Naive thymus-derived CD4-positive, alpha-beta T cell (primary cell): ENCODE measurements around the gene SNRPD3. TPM values are rescaled to one million over a fixed set of nuclear protein-coding genes. Genes with fewer than 3 reads are reported as not detected.
A peak's percentile ranks its signal among the peaks of the same experiment; 100 is the strongest.

Experiments
- ATAC-seq: fragments of 150-1000 bp; cut with Tn5 transposase; 2 replicates; pipeline ENCODE4 v1.10.0; 2021; ENCODE audit warnings: mild to moderate bottlenecking, moderate library complexity
- CTCF ChIA-PET: fragments of 350-600 bp; sonication (Branson Sonifier 250); formaldehyde crosslinking; loops from one replicate; lab custom pipeline; 2021; ENCODE audit warnings: antibody characterized with exemption; lab: Charles Lee
- POLR2A ChIA-PET: fragments of 350-600 bp; sonication (Branson Sonifier 250); formaldehyde crosslinking; loops from one replicate; lab custom pipeline; 2021; ENCODE audit warnings: antibody characterized with exemption, inconsistent platforms; lab: Charles Lee
- DNase-seq, 9 donors: peaks; one replicate each; pipeline versions ENCODE4 v3.0.0 to v3.0.0-alpha.2; 2020 to 2022; ENCODE audit warnings: mixed read lengths in 1 of 9
- H3K27ac ChIP-seq: one replicate; pipeline ENCODE4 v1.7.0; 2013; ENCODE audit warnings: mild to moderate bottlenecking, low read depth, low read length, moderate library complexity
- H3K27me3 ChIP-seq, 2 donors: one replicate each; pipeline ENCODE4 v1.7.0; 2013; ENCODE audit warnings: low read length in 2 of 2, mild to moderate bottlenecking in 2 of 2, moderate library complexity in 2 of 2; ENCODE audit not compliant: control insufficient read depth in 2 of 2, insufficient read depth in 2 of 2
- H3K36me3 ChIP-seq, 3 experiments: 1 replicate in 2 of 3; 2 replicates in 1 of 3; pipeline ENCODE4 v1.7.0; 2013; ENCODE audit warnings: low read length in 3 of 3, mild to moderate bottlenecking in 3 of 3, moderate library complexity in 1 of 3; ENCODE audit not compliant: insufficient read depth in 3 of 3, control insufficient read depth in 2 of 3
- H3K4me1 ChIP-seq, 2 donors: one replicate each; pipeline ENCODE4 v1.7.0; 2013; ENCODE audit warnings: low read length in 2 of 2, mild to moderate bottlenecking in 2 of 2, moderate library complexity in 1 of 2; ENCODE audit not compliant: control insufficient read depth in 2 of 2, insufficient read depth in 2 of 2
- H3K4me3 ChIP-seq: 2 replicates; pipeline ENCODE4 v1.7.0; 2013; ENCODE audit warnings: mild to moderate bottlenecking, low read length
- H3K9me3 ChIP-seq, 3 experiments: 1 replicate in 2 of 3; 2 replicates in 1 of 3; pipeline ENCODE4 v1.7.0; 2013; ENCODE audit warnings: low read length in 3 of 3; ENCODE audit not compliant: control insufficient read depth in 2 of 3
- H3K27ac Mint-ChIP-seq, 9 donors: one replicate each; pipeline ENCODE4 v1.8.0; 2020 to 2022; ENCODE audit warnings: mixed read lengths in 9 of 9, mild to moderate bottlenecking in 8 of 9, moderate library complexity in 5 of 9, inconsistent platforms in 2 of 9
- H3K27me3 Mint-ChIP-seq, 5 donors: one replicate each; pipeline ENCODE4 v1.8.0; 2021 to 2022; ENCODE audit warnings: mixed read lengths in 5 of 5, mild to moderate bottlenecking in 1 of 5
- H3K36me3 Mint-ChIP-seq, 5 donors: one replicate each; pipeline ENCODE4 v1.8.0; 2020 to 2022; ENCODE audit warnings: mixed read lengths in 5 of 5, mild to moderate bottlenecking in 3 of 5, inconsistent platforms in 1 of 5
- H3K4me1 Mint-ChIP-seq, 7 donors: one replicate each; pipeline ENCODE4 v1.8.0; 2020 to 2022; ENCODE audit warnings: mixed read lengths in 7 of 7, mild to moderate bottlenecking in 3 of 7, inconsistent platforms in 1 of 7
- H3K4me3 Mint-ChIP-seq, 10 donors: one replicate each; pipeline ENCODE4 v1.8.0; 2020 to 2022; ENCODE audit warnings: mild to moderate bottlenecking in 10 of 10, mixed read lengths in 10 of 10, moderate library complexity in 6 of 10, inconsistent platforms in 2 of 10
- H3K9me3 Mint-ChIP-seq, 11 donors: one replicate each; pipeline ENCODE4 v1.8.0; 2020 to 2022; ENCODE audit warnings: mixed read lengths in 11 of 11, mild to moderate bottlenecking in 4 of 11, inconsistent platforms in 1 of 11, moderate library complexity in 1 of 11
- intact Hi-C, 2 donors: fragments of 100-400 bp; cut with micrococcal nuclease; formaldehyde crosslinking; loops; one replicate each; pipeline ENCODE4 v1.15.1; 2023
- polyA plus RNA-seq, 2 donors: library from polyadenylated mRNA; unstranded; fragments of 300-500 nt; fragmentation: Illumina TruSeq; gene quantifications; one replicate each; pipeline ENCODE4 v1.2.3, GENCODE V29; 2021
- total RNA-seq, 6 experiments: library from RNA in 5 of 6; stranded (reverse) in 5 of 6; gene quantifications; 1 replicate in 5 of 6; 2 replicates in 1 of 6; pipeline ENCODE4 v1.2.3 and lab custom pipeline; 2021 to 2026

The SNRPD3 gene
- total and polyA plus RNA-seq, 7 experiments from 2014 or later = 47.5 to 95.1 (median 83.8) TPM

- ChIA-PET POLR2A (no interaction called here), CTCF (no interaction called here)
- H3K27ac ChIP-seq = no peak overlapping the region
- intact Hi-C loops = no loop called here
- no peaks in the 10 kb centered on the region for H3K4me1 Mint-ChIP-seq
- no peaks in the 10 kb centered on the region for H3K27me3 ChIP-seq
- no peaks in the 10 kb centered on the region for H3K9me3 Mint-ChIP-seq
- H3K4me1 ChIP-seq = no peaks in the 10 kb centered on the region
- H3K27ac Mint-ChIP-seq = peak overlapping the region in 2 of 9 donors; percentile 8 to 20
- no peak overlapping the region for H3K4me3 Mint-ChIP-seq
- ATAC-seq (no peak), DNase-seq (no peak)
- no peaks in the 10 kb centered on the region for H3K27me3 Mint-ChIP-seq
- peaks cover 5 to 36% (median 22%) of the 10 kb centered on the region in 5 donors for H3K36me3 Mint-ChIP-seq
- no peak overlapping the region for H3K4me3 ChIP-seq
- no peaks in the 10 kb centered on the region for H3K9me3 ChIP-seq
- H3K36me3 ChIP-seq = peaks cover 6 to 42% (median 7%) of the 10 kb centered on the region in 3 experiments
These were observed 21.0 kb downstream of the SNRPD3 start for GRCh38 chr22:24576778-24577177.

GRCh38 chr22:24578355-24579257, 22.8 kb downstream of the SNRPD3 start:
- ATAC-seq = no peak
- intact Hi-C loops = loop anchor here in 1 of 2 donors (1.0 kb wide), 1 partner anchor 14 kb away; no protein-coding TSS in a partner anchor
- Mint-ChIP-seq H3K4me1 (peaks cover 0 to 1% (median 0%) of the 10 kb centered on the region in 7 donors), H3K9me3 (no peaks in the 10 kb centered on the region), H3K4me3 (no peak overlapping the region), H3K27me3 (no peaks in the 10 kb centered on the region), H3K27ac (peak overlapping the region in 8 of 9 donors; percentile 3 to 77 (median 54)), H3K36me3 (peaks cover 0 to 20% (median 12%) of the 10 kb centered on the region in 5 donors)
- Histone ChIP-seq H3K36me3 (peaks cover 0 to 24% (median 6%) of the 10 kb centered on the region in 3 experiments), H3K4me1 (no peaks in the 10 kb centered on the region), H3K27ac (no peak overlapping the region), H3K4me3 (no peak overlapping the region), H3K9me3 (no peaks in the 10 kb centered on the region), H3K27me3 (no peaks in the 10 kb centered on the region)
- DNase-seq = no peak
- CTCF ChIA-PET = no interaction called here
- POLR2A ChIA-PET = no interaction called here

GRCh38 chr22:24579258-24579601, 23.4 kb downstream of the SNRPD3 start:
- Histone ChIP-seq H3K4me3 (no peak overlapping the region), H3K27me3 (no peaks in the 10 kb centered on the region), H3K36me3 (peaks cover 0 to 18% (median under 1%) of the 10 kb centered on the region in 3 experiments), H3K27ac (no peak overlapping the region), H3K9me3 (no peaks in the 10 kb centered on the region), H3K4me1 (no peaks in the 10 kb centered on the region)
- ChIA-PET POLR2A (no interaction called here), CTCF (no interaction called here)
- no peak overlapping the region for H3K4me3 Mint-ChIP-seq
- ATAC-seq (no peak), DNase-seq (no peak)
- H3K27me3 Mint-ChIP-seq = no peaks in the 10 kb centered on the region
- H3K27ac Mint-ChIP-seq = peak overlapping the region in 4 of 9 donors; percentile 0 to 24 (median 2)
- peaks cover 0 to 17% (median 10%) of the 10 kb centered on the region in 5 donors for H3K36me3 Mint-ChIP-seq
- intact Hi-C loops = no loop called here
- H3K9me3 Mint-ChIP-seq = no peaks in the 10 kb centered on the region
- peaks cover 0 to 6% (median 0%) of the 10 kb centered on the region in 7 donors for H3K4me1 Mint-ChIP-seq

- Histone ChIP-seq H3K4me1 (no peaks in the 10 kb centered on the region), H3K27ac (no peak overlapping the region), H3K27me3 (no peaks in the 10 kb centered on the region), H3K36me3 (peaks cover 0 to 9% (median 0%) of the 10 kb centered on the region in 3 experiments), H3K9me3 (no peaks in the 10 kb centered on the region), H3K4me3 (no peak overlapping the region)
- Mint-ChIP-seq H3K27ac (peak overlapping the region in 3 of 9 donors; percentile 4 to 57 (median 20)), H3K9me3 (no peaks in the 10 kb centered on the region), H3K4me3 (no peak overlapping the region), H3K27me3 (no peaks in the 10 kb centered on the region), H3K36me3 (peaks cover 0 to 6% (median 2%) of the 10 kb centered on the region in 5 donors), H3K4me1 (peaks cover 0 to 6% (median 0%) of the 10 kb centered on the region in 7 donors)
- ATAC-seq (no peak), DNase-seq (no peak)
- intact Hi-C loops = no loop called here
- CTCF ChIA-PET = no interaction called here
- POLR2A ChIA-PET = no interaction called here
These were observed 24.5 kb downstream of the SNRPD3 start for GRCh38 chr22:24580276-24580675.

- Histone ChIP-seq H3K27me3 (no peaks in the 10 kb centered on the region), H3K4me3 (no peak overlapping the region), H3K27ac (no peak overlapping the region), H3K36me3 (peaks cover 0 to 4% (median 0%) of the 10 kb centered on the region in 3 experiments), H3K9me3 (no peaks in the 10 kb centered on the region), H3K4me1 (no peaks in the 10 kb centered on the region)
- Mint-ChIP-seq H3K27me3 (no peaks in the 10 kb centered on the region), H3K27ac (peak overlapping the region in 1 of 9 donors; percentile 43), H3K4me1 (peaks cover 0 to 6% (median 0%) of the 10 kb centered on the region in 7 donors), H3K36me3 (peaks cover 0 to 2% (median 0%) of the 10 kb centered on the region in 5 donors), H3K9me3 (no peaks in the 10 kb centered on the region), H3K4me3 (no peak overlapping the region)
- POLR2A ChIA-PET = no interaction called here
- DNase-seq (no peak), ATAC-seq (no peak)
- intact Hi-C loops = no loop called here
- CTCF ChIA-PET = no interaction called here
These were observed 26.4 kb downstream of the SNRPD3 start for GRCh38 chr22:24582056-24582814.

GRCh38 chr22:24583221-24584165, 27.7 kb downstream of the SNRPD3 start:
- no peak for DNase-seq
- ChIA-PET CTCF (no interaction called here), POLR2A (interaction anchor here (0.9 kb wide), 1 partner anchor 14 kb away, joined by 3 read pairs; no protein-coding TSS in a partner anchor)
- H3K4me1 Mint-ChIP-seq = peaks cover 0 to 6% (median 0%) of the 10 kb centered on the region in 7 donors
- Histone ChIP-seq H3K27ac (no peak overlapping the region), H3K4me3 (no peak overlapping the region), H3K4me1 (no peaks in the 10 kb centered on the region), H3K9me3 (no peaks in the 10 kb centered on the region), H3K27me3 (no peaks in the 10 kb centered on the region), H3K36me3 (peaks cover 0 to 4% (median 0%) of the 10 kb centered on the region in 3 experiments)
- no peak for ATAC-seq
- H3K27ac Mint-ChIP-seq = no peak overlapping the region
- H3K9me3 Mint-ChIP-seq = no peaks in the 10 kb centered on the region
- H3K36me3 Mint-ChIP-seq = peaks cover 0 to 2% (median 0%) of the 10 kb centered on the region in 5 donors
- no peak overlapping the region for H3K4me3 Mint-ChIP-seq
- intact Hi-C loops = no loop called here
- H3K27me3 Mint-ChIP-seq = no peaks in the 10 kb centered on the region
